ENCODE results near the gene SLC49A3.

- TF ChIP-seq EP300 (IDR thresholded peaks at IDR 0.05; ENCODE audit: borderline replicate concordance in 1 of 2, control insufficient read depth in 1 of 2, low read depth in 2 of 2, low read length in 2 of 2) (no peak), CTCF (IDR thresholded peaks at IDR 0.05 in 2 of 3, conservative IDR thresholded peaks at IDR 0.05 in 1 of 3; ENCODE audit: control insufficient read depth in 2 of 3, extremely low read depth in 1 of 3, insufficient read depth in 1 of 3, low read depth in 3 of 3, low read length in 3 of 3) (no peak), FOXM1 (IDR thresholded peaks at IDR 0.05; ENCODE audit: low read depth, low read length) (no peak), NFIC (IDR thresholded peaks at IDR 0.05; ENCODE audit: low read depth, low read length) (no peak), FOS (IDR thresholded peaks at IDR 0.05; ENCODE audit: borderline replicate concordance, extremely low read depth, insufficient read length) (no peak), MYC (IDR thresholded peaks at IDR 0.05; ENCODE audit: insufficient read depth, insufficient read length, insufficient replicate concordance, low read length, severe bottlenecking) (no peak)
- TF ChIP-seq, protein P1, sequence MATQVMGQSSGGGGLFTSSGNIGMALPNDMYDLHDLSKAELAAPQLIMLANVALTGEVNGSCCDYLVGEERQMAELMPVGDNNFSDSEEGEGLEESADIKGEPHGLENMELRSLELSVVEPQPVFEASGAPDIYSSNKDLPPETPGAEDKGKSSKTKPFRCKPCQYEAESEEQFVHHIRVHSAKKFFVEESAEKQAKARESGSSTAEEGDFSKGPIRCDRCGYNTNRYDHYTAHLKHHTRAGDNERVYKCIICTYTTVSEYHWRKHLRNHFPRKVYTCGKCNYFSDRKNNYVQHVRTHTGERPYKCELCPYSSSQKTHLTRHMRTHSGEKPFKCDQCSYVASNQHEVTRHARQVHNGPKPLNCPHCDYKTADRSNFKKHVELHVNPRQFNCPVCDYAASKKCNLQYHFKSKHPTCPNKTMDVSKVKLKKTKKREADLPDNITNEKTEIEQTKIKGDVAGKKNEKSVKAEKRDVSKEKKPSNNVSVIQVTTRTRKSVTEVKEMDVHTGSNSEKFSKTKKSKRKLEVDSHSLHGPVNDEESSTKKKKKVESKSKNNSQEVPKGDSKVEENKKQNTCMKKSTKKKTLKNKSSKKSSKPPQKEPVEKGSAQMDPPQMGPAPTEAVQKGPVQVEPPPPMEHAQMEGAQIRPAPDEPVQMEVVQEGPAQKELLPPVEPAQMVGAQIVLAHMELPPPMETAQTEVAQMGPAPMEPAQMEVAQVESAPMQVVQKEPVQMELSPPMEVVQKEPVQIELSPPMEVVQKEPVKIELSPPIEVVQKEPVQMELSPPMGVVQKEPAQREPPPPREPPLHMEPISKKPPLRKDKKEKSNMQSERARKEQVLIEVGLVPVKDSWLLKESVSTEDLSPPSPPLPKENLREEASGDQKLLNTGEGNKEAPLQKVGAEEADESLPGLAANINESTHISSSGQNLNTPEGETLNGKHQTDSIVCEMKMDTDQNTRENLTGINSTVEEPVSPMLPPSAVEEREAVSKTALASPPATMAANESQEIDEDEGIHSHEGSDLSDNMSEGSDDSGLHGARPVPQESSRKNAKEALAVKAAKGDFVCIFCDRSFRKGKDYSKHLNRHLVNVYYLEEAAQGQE (IDR thresholded peaks at IDR 0.05; ENCODE audit: low read depth, low read length), result no peak
- TF ChIP-seq, protein P2, sequence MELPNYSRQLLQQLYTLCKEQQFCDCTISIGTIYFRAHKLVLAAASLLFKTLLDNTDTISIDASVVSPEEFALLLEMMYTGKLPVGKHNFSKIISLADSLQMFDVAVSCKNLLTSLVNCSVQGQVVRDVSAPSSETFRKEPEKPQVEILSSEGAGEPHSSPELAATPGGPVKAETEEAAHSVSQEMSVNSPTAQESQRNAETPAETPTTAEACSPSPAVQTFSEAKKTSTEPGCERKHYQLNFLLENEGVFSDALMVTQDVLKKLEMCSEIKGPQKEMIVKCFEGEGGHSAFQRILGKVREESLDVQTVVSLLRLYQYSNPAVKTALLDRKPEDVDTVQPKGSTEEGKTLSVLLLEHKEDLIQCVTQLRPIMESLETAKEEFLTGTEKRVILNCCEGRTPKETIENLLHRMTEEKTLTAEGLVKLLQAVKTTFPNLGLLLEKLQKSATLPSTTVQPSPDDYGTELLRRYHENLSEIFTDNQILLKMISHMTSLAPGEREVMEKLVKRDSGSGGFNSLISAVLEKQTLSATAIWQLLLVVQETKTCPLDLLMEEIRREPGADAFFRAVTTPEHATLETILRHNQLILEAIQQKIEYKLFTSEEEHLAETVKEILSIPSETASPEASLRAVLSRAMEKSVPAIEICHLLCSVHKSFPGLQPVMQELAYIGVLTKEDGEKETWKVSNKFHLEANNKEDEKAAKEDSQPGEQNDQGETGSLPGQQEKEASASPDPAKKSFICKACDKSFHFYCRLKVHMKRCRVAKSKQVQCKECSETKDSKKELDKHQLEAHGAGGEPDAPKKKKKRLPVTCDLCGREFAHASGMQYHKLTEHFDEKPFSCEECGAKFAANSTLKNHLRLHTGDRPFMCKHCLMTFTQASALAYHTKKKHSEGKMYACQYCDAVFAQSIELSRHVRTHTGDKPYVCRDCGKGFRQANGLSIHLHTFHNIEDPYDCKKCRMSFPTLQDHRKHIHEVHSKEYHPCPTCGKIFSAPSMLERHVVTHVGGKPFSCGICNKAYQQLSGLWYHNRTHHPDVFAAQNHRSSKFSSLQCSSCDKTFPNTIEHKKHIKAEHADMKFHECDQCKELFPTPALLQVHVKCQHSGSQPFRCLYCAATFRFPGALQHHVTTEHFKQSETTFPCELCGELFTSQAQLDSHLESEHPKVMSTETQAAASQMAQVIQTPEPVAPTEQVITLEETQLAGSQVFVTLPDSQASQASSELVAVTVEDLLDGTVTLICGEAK (IDR thresholded peaks at IDR 0.05; ENCODE audit: borderline replicate concordance), result no peak
- TF ChIP-seq, protein P3, sequence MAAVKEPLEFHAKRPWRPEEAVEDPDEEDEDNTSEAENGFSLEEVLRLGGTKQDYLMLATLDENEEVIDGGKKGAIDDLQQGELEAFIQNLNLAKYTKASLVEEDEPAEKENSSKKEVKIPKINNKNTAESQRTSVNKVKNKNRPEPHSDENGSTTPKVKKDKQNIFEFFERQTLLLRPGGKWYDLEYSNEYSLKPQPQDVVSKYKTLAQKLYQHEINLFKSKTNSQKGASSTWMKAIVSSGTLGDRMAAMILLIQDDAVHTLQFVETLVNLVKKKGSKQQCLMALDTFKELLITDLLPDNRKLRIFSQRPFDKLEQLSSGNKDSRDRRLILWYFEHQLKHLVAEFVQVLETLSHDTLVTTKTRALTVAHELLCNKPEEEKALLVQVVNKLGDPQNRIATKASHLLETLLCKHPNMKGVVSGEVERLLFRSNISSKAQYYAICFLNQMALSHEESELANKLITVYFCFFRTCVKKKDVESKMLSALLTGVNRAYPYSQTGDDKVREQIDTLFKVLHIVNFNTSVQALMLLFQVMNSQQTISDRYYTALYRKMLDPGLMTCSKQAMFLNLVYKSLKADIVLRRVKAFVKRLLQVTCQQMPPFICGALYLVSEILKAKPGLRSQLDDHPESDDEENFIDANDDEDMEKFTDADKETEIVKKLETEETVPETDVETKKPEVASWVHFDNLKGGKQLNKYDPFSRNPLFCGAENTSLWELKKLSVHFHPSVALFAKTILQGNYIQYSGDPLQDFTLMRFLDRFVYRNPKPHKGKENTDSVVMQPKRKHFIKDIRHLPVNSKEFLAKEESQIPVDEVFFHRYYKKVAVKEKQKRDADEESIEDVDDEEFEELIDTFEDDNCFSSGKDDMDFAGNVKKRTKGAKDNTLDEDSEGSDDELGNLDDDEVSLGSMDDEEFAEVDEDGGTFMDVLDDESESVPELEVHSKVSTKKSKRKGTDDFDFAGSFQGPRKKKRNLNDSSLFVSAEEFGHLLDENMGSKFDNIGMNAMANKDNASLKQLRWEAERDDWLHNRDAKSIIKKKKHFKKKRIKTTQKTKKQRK (IDR thresholded peaks at IDR 0.05; ENCODE audit: low read depth, low read length), result no peak
- TF ChIP-seq, protein P4, sequence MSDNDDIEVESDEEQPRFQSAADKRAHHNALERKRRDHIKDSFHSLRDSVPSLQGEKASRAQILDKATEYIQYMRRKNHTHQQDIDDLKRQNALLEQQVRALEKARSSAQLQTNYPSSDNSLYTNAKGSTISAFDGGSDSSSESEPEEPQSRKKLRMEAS (IDR thresholded peaks at IDR 0.05; ENCODE audit: low read depth, low read length), result no peak
These were observed 40.7 kb upstream of the SLC49A3 start for GRCh38 chr4:729336-730315.

All from GM12878 (cell line).